ENCODE data around the gene EIF5.
A peak's percentile ranks its signal among the peaks of the same experiment; 100 is the strongest.

EIF5 gene

GRCh38 chr14:103393676-103394626 is 59.9 kb downstream of the EIF5 start:
- peak; percentile 41 for DNase-seq (ENCODE audit: low spot score)

All from D341Med (cell line).